Cerebellar cortex (tissue), 1 donor: Measurements from ENCODE around the gene HOXC6.

Experiments
- DNase-seq: peaks from one replicate; pipeline ENCODE4 v3.0.0-alpha.2; 2015; ENCODE audit warnings: low spot score

HOXC6 gene

GRCh38 chr12:54029529-54030441 lies 1.5 kb downstream of the HOXC6 start:
- DNase-seq: no peak

GRCh38 chr12:54030442-54030801 lies 2.2 kb downstream of the HOXC6 start:
- no peak for DNase-seq

- DNase-seq: no peak
These were observed 2.7 kb downstream of the HOXC6 start for GRCh38 chr12:54030889-54031471.

- DNase-seq: no peak
These were observed 3.2 kb downstream of the HOXC6 start for GRCh38 chr12:54031480-54031879.

- DNase-seq: peak; percentile 64
These were observed 3.9 kb downstream of the HOXC6 start for GRCh38 chr12:54032086-54032619.

GRCh38 chr12:54032627-54033100 lies 4.4 kb downstream of the HOXC6 start, which contains the start of gene HOXC5:
HOXC5 (plus strand) TSS chr12:54033050; CDS start chr12:54033123, 73 bp downstream.
- DNase-seq: peak; percentile 85

GRCh38 chr12:54033106-54033979 lies 5.1 kb downstream of the HOXC6 start:
- no peak for DNase-seq

- DNase-seq: no peak
These were observed 5.9 kb downstream of the HOXC6 start for GRCh38 chr12:54033980-54034784.

GRCh38 chr12:54034785-54035310 lies 6.6 kb downstream of the HOXC6 start:
- no peak for DNase-seq

- no peak for DNase-seq
These were observed 7.5 kb downstream of the HOXC6 start for GRCh38 chr12:54035568-54036264.

GRCh38 chr12:54036620-54037359 lies 8.6 kb downstream of the HOXC6 start:
- no peak for DNase-seq

GRCh38 chr12:54037360-54038283 lies 9.4 kb downstream of the HOXC6 start:
- DNase-seq: no peak

GRCh38 chr12:54038284-54038870 lies 10.1 kb downstream of the HOXC6 start:
- no peak for DNase-seq

GRCh38 chr12:54038871-54039414 lies 10.7 kb downstream of the HOXC6 start:
- no peak for DNase-seq

- DNase-seq: no peak
These were observed 11.3 kb downstream of the HOXC6 start for GRCh38 chr12:54039417-54040147.

- peak; percentile 68 for DNase-seq
These were observed 11.9 kb downstream of the HOXC6 start for GRCh38 chr12:54040148-54040494.

GRCh38 chr12:54040648-54041047 lies 12.4 kb downstream of the HOXC6 start:
- no peak for DNase-seq
